ENCODE data around the gene TIPARP.

DNA sequence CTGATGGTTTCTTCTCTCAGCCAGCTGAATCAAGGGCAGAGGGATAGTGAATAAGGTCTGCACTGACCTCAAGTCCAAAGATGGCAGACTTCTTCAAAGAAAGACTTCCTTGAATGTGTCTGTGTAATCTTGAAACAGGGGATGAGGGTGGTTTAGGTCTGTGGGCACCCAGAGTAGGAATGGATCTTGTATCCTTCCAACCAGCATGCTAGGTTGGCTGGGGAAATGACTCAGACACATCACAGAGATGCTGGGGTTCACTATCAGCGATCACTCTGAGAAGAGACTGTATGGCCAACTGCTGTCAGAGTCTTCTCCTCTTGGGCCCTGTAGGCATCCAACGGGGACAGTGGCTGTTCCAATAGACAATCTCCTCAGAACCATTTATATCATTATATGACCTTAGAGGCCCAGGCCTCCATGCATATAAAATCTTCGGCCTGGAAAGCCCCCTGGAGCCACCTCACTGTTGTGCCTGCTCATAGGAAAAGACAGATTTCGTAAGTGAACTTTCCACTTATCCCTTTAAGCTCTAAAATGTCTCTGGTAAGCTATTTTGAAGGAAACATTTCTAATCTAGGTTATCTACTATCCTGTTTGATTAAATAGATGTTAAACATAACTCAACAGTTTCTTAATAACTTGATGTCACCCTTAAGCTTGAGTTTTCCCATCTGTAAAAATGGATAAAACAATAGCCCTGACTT is 58.5 kb downstream of the TIPARP start:
- TF ChIP-seq EP300 (IDR thresholded peaks at IDR 0.05): no peak
- no peak for TF ChIP-seq POLR2A (IDR thresholded peaks at IDR 0.05)
